Measurements from ENCODE around the gene SYNGR3. TPM values are rescaled to one million over a fixed set of nuclear protein-coding genes. Genes with fewer than 3 reads are reported as not detected.

Gene SYNGR3
- 1 to 10 TPM; 4.6 to 4.7 TPM for total RNA-seq

- ChIA-PET POLR2A (interaction anchor here (1.2 kb wide), 1 partner anchor 25 kb away, joined by 4 read pairs; the partner anchor contains the start of gene RPS2), CTCF (interaction anchor here (1.0 to 1.7 kb wide), 2 partner anchors 14 to 18 kb away, joined by 3 to 8 read pairs; partner anchors contain the start of gene TBL3)
Observed at GRCh38 chr16:1989209-1990100, at the start of gene SYNGR3. Gene SYNGR3, plus strand, starts transcription at chr16:1989970. Its CDS starts 133 bp downstream, at chr16:1990103.

GRCh38 chr16:1940273-1941161, 49.3 kb upstream of the SYNGR3 start:
- ChIA-PET CTCF (interaction anchor here (0.6 to 2.7 kb wide), 6 partner anchors 11 to 375 kb away, joined by 3 to 12 read pairs (median 4); partner anchors contain the start of gene TBL3), POLR2A (interaction anchor here (0.8 to 1.2 kb wide), 3 partner anchors 19 to 158 kb away, joined by 3 read pairs; partner anchors contain the start of genes NUBP2, RPS2 and SPSB3)

GRCh38 chr16:1941162-1942046, 48.4 kb upstream of the SYNGR3 start:
- ChIA-PET POLR2A (interaction anchor here (1.0 to 1.4 kb wide), 3 partner anchors 23 to 159 kb away, joined by 3 read pairs; partner anchors contain the start of genes NUBP2, RPS2 and SPSB3), CTCF (interaction anchor here (1.1 to 2.7 kb wide), 3 partner anchors 13 to 78 kb away, joined by 3 to 12 read pairs (median 8); partner anchors contain the start of gene TBL3)

- ChIA-PET POLR2A (interaction anchor here (1.2 to 1.4 kb wide), 2 partner anchors 23 to 160 kb away, joined by 3 read pairs; partner anchors contain the start of genes NUBP2, RPS2 and SPSB3), CTCF (interaction anchor here (1.5 kb wide), 1 partner anchor 79 kb away, joined by 8 read pairs; no protein-coding TSS in a partner anchor)
Observed at GRCh38 chr16:1942047-1942809, 47.5 kb upstream of the SYNGR3 start.

- CTCF ChIA-PET = interaction anchor here (0.6 to 1.3 kb wide), 6 partner anchors 10 to 346 kb away, joined by 3 to 6 read pairs (median 4); partner anchors contain the start of genes CRAMP1, IFT140 and NDUFB10
- POLR2A ChIA-PET = interaction anchor here (0.7 to 1.9 kb wide), 7 partner anchors 15 to 212 kb away, joined by 3 to 21 read pairs (median 5); partner anchors contain the start of genes NUBP2, RPS2, SPSB3 and TBL3
Observed at GRCh38 chr16:1942810-1943726, 46.7 kb upstream of the SYNGR3 start, which contains the start of gene MSRB1. Gene MSRB1, minus strand, starts transcription at chr16:1943199. Its CDS starts 43 bp downstream, at chr16:1943156.

GRCh38 chr16:1944612-1945199, 45.1 kb upstream of the SYNGR3 start:
- ChIA-PET CTCF (interaction anchor here (1.3 kb wide), 1 partner anchor 16 kb away, joined by 6 read pairs; no protein-coding TSS in a partner anchor), POLR2A (interaction anchor here (1.9 kb wide), 1 partner anchor 16 kb away, joined by 11 read pairs; no protein-coding TSS in a partner anchor)

- CTCF ChIA-PET = interaction anchor here (1.3 kb wide), 1 partner anchor 17 kb away, joined by 5 read pairs; no protein-coding TSS in a partner anchor
- POLR2A ChIA-PET = interaction anchor here (0.6 kb wide), 1 partner anchor 234 kb away, joined by 3 read pairs; no protein-coding TSS in a partner anchor
Observed at GRCh38 chr16:1945559-1946391, 44.0 kb upstream of the SYNGR3 start.

- ChIA-PET CTCF (interaction anchor here (1.3 kb wide), 1 partner anchor 18 kb away, joined by 5 read pairs; no protein-coding TSS in a partner anchor), POLR2A (interaction anchor here (0.6 kb wide), 1 partner anchor 24 kb away, joined by 4 read pairs; no protein-coding TSS in a partner anchor)
Observed at GRCh38 chr16:1946495-1947368, 43.0 kb upstream of the SYNGR3 start.

- ChIA-PET POLR2A (interaction anchor here (1.3 kb wide), 1 partner anchor 208 kb away, joined by 9 read pairs; the partner anchor contains the start of gene TRAF7), CTCF (interaction anchor here (0.7 kb wide), 1 partner anchor 18 kb away, joined by 3 read pairs; no protein-coding TSS in a partner anchor)
Observed at GRCh38 chr16:1947369-1947670, 42.5 kb upstream of the SYNGR3 start.

GRCh38 chr16:1949507-1949906, 40.3 kb upstream of the SYNGR3 start:
- ChIA-PET POLR2A (no interaction called here), CTCF (interaction anchor here (0.7 kb wide), 1 partner anchor 101 kb away, joined by 3 read pairs; no protein-coding TSS in a partner anchor)

- ChIA-PET CTCF (no interaction called here), POLR2A (no interaction called here)
Observed at GRCh38 chr16:1950047-1950446, 39.7 kb upstream of the SYNGR3 start.

- CTCF ChIA-PET = no interaction called here
- POLR2A ChIA-PET = no interaction called here
Observed at GRCh38 chr16:1950559-1950958, 39.2 kb upstream of the SYNGR3 start.

GRCh38 chr16:1953734-1954133, 36.0 kb upstream of the SYNGR3 start:
- ChIA-PET CTCF (interaction anchor here (1.0 to 1.2 kb wide), 2 partner anchors 10 to 50 kb away, joined by 3 read pairs; partner anchors contain the start of gene MSRB1), POLR2A (no interaction called here)
